Measurements from ENCODE around the gene TUBE1.

TUBE1 gene

DNA sequence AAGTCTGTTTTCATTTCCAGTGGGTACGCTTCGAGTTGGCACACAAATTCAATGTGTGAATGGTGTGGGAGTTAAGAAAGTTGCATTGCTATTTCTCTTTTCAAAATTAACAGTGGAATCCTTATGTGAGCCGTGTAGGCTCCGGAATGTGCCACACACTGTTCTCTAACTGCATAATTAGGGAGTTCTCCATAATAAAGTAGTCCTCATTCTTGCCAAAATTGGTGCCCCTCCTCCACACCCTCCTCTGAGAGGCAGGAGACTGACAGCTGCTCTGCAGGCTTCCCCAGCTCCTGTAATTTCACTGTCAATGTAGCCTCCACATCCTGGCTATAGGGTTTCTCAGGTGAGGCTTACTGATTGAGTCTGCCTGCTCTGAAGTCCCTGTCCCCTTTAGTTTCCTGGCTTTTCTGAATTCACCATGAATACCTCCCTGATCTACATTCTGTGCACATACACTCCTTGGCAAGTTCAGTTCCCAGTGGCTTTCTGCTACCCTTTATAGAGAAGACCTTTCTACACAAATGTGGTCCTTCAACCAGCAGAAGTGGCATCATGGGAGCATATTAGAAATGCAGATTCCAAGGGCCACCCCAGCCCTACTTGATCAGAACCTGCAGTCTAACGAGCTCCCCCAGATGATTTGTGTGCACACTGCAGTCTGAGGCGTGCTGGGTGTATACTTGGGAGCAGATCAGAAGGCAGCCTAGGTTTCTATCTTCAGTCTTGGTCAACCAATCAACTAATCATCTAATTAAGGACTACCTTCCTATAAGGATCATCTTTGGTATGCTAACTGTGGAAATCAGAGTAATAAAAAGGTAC is 53.3 kb downstream of the TUBE1 start:
- DNase-seq = no peak

DNA sequence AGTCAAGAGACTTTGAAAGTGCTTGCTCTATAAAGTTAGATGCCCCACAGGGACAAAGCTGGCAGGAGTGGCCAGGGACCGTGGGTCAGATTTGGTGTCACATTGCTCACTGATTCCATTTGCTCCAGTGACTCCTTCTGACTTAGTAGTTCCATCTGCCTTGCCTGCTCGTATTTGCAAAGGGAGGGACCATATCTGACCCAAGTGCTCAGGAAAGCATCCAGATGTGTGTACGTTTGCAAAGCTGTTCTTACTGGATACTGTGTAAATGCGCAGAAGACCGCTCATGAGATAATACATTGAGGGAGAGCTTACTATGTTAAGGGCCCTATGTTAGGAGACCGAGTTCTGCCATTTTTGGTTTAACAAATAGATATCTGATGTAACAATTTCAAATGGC is 54.6 kb downstream of the TUBE1 start:
- DNase-seq = no peak

DNA sequence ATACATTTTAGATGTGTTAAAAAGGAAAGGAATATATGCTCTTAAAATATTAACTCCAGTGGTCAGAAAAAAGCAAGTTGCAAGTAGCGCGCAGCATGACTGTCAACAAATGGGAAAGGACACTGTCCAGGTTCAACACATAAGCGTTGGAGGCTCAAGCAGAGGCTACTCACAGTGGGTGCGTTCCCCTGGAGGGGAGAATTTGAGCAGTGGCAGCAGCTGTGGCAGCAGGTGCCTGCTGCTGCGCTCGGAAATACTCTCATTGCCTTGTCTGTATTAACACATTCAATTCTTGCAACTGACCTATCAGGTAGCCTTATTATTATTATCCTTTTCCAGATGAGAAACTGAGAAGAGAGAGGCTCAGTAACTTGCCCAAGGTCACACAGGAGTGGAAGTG is 55.3 kb downstream of the TUBE1 start:
- DNase-seq = no peak

DNA sequence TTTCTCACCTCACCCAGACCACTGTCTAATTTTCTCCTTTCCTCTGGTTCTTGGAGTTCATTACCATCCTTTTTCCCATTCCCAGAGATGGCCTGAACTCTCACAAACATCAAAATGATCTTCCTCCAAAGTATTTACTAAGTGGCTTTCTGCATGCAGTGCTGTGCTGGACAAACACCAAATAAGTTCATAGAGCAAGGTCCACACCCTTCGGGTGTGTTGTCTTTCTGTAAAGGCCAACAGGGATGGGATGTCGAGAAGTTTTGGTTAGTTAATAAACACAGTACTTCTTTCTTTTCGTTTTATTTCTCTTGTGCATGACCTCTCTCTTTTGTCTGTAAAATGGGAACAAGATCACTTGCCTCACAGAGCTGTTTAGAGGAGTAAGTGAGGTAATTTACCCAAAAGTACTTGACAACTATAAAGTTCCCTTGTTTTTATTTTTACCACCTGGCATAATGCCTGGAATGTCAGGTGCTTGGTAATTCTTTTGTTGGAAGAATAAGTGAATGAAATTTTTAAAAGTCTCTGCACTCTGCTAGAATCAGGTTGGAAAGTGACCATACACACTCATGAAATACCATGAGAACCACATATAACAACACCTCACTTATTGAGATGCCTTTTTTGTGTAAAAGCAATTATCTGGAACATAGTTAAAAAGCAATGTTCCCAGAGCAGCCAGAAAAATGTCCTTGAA is 56.2 kb downstream of the TUBE1 start:
- DNase-seq = no peak

DNA sequence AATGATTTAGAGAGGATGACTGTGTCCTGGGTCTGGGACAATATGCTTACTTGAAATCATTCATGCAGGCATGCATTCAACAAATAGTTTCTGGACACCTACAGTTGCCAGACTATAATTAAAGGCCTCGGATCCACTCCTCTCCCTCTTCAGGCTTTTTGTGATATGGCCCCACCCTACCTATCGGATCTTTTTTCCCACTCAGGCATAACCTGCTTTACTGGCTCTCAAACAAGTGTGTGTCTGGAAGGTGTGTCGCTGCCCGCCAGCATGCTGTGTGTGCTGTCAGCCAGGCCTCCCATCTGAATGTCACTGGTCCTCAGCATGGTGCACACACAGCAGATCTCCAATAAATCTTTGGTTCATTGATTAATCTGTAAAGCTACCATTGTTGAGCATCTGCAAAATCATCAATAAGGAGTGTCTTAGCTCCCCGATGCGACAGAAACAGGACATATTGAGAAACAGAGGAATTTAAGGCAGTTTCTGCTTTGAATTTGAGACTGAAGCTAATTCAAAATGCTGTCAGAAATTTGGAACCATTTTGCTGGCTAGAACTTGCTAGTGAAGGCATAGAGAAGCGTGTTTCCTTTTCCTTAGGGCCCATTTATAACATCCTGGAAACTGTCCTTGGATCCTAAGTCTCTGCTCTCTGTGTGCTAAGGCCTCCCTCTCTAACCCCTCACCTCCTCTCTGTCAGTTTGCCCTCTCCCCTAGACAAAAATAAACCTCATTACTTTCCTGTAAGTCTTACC is 56.9 kb downstream of the TUBE1 start:
- DNase-seq = no peak

DNA sequence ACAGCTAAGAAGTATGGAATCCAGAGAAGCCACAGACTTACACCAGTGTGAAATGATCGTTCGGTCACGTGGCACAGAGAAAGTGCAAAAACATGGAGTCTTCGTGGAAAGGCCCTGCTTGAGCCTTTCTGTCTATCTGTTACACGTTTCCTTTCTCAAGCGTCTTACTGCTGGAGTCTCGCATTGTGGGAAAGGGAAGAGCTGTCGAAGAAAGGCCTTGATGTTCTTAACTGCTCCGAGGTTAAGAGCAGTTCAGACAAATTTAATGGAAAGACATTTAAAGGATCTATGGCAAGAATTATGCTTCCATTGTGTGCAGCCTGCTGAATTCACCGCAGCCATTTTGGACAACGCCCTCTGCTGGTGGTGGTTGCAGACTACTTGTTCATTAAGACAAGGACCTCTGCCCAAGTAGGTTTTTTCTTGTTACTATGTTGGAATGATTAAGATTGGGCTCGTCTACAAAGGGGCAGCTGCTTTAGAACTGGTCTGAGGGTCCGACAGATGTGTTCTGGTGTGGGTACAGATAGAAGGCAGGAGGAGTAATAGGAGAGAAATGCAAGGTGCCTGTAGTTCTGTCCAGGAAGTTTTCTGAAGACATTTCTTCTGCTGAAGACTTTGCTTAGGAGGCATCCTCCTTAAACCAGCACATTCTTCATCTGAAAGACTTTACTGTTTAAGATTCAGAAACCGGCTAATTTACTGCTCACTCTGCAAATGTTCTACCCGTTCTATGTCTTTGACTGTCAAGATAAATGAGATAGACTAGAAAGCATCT is 58.0 kb downstream of the TUBE1 start:
- DNase-seq = peak; percentile 57

DNA sequence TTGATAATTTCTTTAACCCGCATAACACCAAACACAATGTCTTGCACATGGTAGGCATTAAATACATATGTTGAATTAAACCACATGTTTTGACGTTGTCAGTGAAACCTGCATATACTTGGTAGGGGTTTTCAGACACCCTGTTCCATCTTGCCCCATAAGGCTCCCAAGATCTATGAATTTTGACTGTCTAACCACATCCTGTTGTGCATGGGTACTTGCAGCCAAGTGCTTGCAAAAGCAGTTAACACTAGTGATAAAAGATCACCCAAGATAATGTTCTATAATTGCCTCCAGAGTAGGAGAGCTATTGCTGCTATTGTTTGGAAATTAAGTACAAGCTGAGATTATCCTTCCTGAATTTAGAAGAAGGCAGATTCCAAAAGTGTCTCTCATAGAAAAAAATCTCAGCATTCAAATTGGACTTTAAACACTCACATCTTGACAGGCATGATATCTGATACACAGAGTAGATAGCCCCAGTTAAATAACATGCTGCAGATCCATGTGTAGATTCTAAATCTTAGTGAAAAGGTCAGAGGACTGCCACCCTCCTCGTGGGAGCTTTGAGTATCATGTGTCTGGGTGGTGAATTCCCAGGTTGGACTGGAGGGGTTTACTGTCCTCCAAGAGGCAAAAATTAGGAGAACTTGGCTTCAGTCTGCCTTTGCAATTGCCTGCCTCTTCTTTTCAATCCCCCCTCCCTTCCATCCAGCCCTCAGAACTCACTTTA is 59.2 kb downstream of the TUBE1 start:
- no peak for DNase-seq

DNA sequence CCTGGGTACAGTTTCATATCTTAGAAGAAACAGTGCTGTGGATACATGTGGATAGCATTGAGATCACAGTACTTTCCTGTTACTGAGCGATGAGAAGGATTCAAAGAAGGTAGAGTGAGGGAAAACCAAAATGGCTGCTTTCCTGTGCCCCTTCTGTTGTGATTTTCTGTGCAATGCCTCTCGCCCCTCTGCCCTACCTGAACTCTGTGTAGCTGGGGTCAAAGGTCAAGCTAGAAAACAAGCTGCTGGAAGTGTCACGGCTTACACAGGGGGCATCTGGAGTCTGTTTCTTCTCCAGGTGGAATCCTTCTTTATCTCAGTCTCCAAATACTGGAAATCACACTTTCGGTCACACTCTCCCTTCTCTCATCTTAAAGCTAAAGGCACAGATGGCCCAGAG is 60.3 kb downstream of the TUBE1 start:
- DNase-seq = no peak

DNA sequence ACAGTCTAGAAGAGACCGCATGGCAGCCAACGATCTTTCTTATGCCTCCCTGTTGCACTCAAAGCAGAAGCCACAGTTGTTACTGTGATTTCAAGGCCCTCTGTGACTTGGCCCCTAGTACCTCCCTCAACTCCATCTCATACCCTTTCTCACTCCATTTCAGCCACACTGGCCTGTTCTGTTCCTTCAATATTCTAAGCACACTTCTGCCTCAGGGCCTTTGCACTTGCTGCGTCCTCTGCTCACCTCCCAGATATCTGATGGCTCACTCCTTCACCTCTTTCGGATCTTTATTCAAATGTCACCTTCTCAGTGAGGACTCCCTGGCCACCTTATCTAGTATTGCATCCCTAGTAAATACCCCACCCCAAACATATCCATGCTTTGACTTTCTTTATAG is 62.8 kb downstream of the TUBE1 start:
- DNase-seq = no peak

DNA sequence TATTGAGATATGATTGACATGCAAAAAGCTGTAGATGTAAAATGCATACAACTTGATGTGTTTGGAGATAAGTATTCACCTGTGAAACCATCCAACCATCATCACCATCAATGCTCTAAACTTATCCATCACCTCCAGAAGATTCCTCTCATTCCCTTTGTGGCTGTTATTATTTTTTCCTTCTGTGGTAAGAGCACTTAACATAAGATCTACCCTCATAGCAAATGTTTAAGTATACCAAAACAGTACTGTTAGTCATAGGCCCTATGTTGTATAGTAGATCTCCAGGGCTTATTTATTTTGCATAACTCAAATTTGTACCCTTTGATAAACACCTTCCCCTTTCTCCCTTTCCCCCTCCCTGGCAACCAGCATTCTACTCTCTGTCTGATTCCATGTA is 64.5 kb downstream of the TUBE1 start:
- no peak for DNase-seq

DNA sequence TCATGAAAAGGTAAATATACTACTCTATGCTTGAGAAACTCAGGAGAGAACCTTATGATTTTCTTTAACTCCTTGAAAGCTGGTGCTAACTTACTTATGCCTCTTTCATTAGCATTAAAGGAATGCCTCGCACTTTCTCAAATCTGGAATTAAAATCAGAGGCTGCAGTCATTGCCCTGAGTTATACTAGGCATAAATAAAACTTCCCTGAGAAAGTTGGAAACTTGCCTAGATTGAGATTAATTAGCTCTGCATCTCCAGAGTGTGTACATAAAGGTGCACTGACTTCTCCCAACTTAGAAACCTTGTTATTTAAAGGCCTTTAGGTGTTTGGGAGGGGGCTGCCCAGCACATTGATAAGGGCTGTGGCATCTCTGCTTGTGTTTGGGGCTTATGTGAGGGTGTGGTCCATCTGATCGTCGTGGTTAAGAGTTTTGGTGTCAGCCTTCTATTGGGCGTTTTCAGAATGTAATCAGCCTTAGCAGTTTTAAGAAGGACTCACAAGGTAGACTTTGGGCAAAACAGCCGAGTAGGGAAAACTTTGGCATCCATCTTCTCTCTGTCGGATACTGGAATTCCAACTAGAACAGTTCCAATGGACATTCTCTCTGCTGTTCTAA is 65.5 kb downstream of the TUBE1 start:
- no peak for DNase-seq
